Activated CD4-positive, alpha-beta T cell treated with anti-CD3 and anti-CD28 coated beads, Interleukin-2, amount 10 ng/mL, durations not matched to agents 7 days and 5 days (primary cell): Measurements from ENCODE around the gene STOX2. TPM values are rescaled to one million over a fixed set of nuclear protein-coding genes. Genes with fewer than 3 reads are reported as not detected.

Source experiments
- CTCF ChIA-PET: fragments of 350-600 bp; sonication (Branson Sonifier 250); formaldehyde crosslinking; loops from one replicate; lab custom pipeline; 2021; ENCODE audit warnings: antibody characterized with exemption; lab: Charles Lee
- POLR2A ChIA-PET: fragments of 350-600 bp; sonication (Branson Sonifier 250); formaldehyde crosslinking; loops from one replicate; lab custom pipeline; 2021; ENCODE audit warnings: antibody characterized with exemption; lab: Charles Lee
- DNase-seq: peaks from one replicate; pipeline ENCODE4 v3.0.0-alpha.2; 2020
- H3K27ac Mint-ChIP-seq: one replicate; pipeline ENCODE4 v1.8.0; 2021; ENCODE audit warnings: mild to moderate bottlenecking, moderate library complexity, mixed read lengths
- H3K27me3 Mint-ChIP-seq: one replicate; pipeline ENCODE4 v1.8.0; 2021; ENCODE audit warnings: mixed read lengths
- H3K36me3 Mint-ChIP-seq: one replicate; pipeline ENCODE4 v1.8.0; 2021; ENCODE audit warnings: low read depth, mixed read lengths
- H3K4me1 Mint-ChIP-seq: one replicate; pipeline ENCODE4 v1.8.0; 2021; ENCODE audit warnings: mixed read lengths
- H3K4me3 Mint-ChIP-seq: one replicate; pipeline ENCODE4 v1.8.0; 2021; ENCODE audit warnings: mild to moderate bottlenecking, moderate library complexity, mixed read lengths
- H3K9me3 Mint-ChIP-seq: one replicate; pipeline ENCODE4 v1.8.0; 2021; ENCODE audit warnings: mixed read lengths
- total RNA-seq, 2 experiments: library from RNA; stranded (reverse); gene quantifications; one replicate each; pipeline ENCODE4 v1.2.3, GENCODE V29; 2021

Gene STOX2, protein sequence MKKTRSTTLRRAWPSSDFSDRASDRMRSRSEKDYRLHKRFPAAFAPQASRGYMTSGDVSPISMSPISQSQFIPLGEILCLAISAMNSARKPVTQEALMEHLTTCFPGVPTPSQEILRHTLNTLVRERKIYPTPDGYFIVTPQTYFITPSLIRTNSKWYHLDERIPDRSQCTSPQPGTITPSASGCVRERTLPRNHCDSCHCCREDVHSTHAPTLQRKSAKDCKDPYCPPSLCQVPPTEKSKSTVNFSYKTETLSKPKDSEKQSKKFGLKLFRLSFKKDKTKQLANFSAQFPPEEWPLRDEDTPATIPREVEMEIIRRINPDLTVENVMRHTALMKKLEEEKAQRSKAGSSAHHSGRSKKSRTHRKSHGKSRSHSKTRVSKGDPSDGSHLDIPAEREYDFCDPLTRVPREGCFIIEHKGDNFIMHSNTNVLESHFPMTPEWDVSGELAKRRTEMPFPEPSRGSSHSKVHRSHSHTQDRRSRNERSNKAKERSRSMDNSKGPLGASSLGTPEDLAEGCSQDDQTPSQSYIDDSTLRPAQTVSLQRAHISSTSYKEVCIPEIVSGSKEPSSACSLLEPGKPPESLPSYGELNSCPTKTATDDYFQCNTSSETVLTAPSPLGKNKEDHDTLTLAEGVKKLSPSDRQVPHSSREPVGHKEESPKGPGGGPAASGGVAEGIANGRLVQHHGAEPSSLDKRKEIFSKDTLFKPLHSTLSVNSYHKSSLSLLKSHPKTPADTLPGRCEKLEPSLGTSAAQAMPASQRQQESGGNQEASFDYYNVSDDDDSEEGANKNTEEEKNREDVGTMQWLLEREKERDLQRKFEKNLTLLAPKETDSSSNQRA (N-terminal part only)
- total RNA-seq = not detected

DNA sequence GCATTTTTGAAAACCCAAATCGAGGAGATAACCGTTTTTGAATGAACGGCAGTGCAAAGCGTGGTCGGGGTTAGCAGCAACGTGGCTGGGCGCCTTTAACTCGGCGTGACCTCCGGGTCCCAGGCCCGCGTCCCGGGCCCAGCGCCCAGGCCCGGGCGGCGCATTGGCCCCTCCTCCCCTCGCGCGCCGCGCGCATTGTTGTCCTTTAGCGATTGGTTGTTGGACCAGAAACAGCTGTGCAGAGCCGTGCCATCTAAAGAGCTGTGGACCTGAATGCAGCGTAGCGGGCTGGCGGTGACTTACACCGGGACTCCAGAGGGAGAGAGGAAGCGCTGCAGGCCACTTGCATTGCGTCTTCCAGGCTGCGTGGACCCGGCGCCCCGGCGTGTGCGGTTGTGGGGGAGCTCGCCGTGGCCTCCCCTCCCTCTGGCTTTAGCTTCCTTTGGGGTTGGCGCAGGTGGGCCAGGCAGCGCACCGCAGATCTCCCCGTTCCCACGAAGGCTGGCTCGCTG lies at the start of gene STOX2:
Gene STOX2 (plus strand): TSS at position 227 of the 512 bp plus-strand sequence. CDS start 1,484 bp downstream, outside the sequence.
- no peak within 1 kb of the TSS for H3K27ac Mint-ChIP-seq
- H3K36me3 Mint-ChIP-seq = no peaks in the 10 kb centered on the region

DNA sequence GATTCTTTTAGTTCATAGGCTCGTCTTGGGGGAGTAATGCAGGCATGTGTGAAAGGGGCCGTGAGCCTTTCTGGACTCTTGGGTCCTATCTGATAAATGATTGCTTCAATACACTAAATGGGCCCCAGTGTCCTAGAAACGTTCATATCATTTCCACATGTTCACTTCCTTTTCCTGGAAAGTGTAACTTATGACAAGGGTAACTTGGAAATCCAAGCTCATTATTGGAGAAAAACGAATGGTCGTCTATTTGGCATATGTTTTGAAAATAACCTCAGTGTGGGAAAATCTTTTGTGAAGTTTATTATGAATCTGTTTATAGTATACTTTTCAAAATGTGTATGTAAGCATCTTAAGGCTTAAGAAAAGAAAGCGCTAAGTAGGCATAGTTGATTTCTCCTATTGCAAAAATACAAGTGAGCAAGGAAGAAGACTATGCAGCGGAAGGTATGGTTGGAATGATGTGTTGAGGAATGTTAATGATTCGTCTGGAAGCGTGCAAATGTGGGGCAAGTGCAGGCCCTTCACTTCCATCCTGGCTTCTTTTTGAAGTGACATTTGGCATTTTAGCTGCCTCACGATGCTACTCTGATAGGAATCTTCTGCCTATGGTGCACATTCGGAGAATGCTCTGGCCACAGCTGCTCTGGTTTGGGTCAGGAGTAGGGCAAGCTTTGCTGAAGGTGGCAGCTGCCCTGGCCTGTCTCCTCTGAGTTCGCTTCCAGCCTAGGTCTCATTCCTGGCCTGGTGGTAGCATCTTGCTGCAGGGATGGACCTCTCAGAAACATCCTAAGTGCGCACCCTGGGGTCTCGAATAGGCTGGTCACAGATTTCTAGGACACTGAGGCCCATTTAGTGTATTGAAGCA lies 49.5 kb upstream of the STOX2 start:
- DNase-seq = no peak
- H3K27me3 Mint-ChIP-seq = no peaks in the 10 kb centered on the region
- no peaks in the 10 kb centered on the region for H3K9me3 Mint-ChIP-seq
- no peak overlapping the region for H3K4me3 Mint-ChIP-seq
- H3K27ac Mint-ChIP-seq = no peak overlapping the region
- H3K36me3 Mint-ChIP-seq = no peaks in the 10 kb centered on the region
- no peaks in the 10 kb centered on the region for H3K4me1 Mint-ChIP-seq
- CTCF ChIA-PET = no interaction called here
- POLR2A ChIA-PET = no interaction called here

More for the DNA sequence above, at the start of gene STOX2:
- ChIA-PET POLR2A (interaction anchor here (0.6 kb wide), 1 partner anchor 22 kb away, joined by 7 read pairs; no protein-coding TSS in a partner anchor), CTCF (no interaction called here)
- Mint-ChIP-seq H3K9me3 (no peaks in the 10 kb centered on the region), H3K4me3 (peak within 1 kb of the TSS; percentile 45), H3K4me1 (peaks cover 2% of the 10 kb centered on the region), H3K27me3 (peaks cover 77% of the 10 kb centered on the region)
- peak; percentile 8 for DNase-seq

DNA sequence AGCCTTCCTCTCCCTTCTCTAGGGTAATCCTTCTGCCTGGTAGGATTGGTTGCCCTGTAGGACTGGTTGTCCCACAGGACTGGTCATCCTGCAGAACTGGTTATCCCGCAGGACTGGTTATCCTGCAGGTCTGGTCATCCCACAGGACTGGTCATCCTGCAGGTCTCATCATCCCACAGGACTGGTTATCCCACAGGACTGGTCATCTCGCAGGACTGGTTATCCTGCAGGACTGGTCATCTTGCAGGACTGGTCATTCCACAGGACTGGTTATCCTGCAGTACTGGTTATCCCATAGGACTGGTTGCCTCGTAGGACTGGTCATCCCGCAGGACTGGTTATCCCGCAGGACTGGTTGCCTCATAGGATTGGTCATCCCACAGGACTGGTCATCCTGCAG lies 48.1 kb upstream of the STOX2 start:
- ChIA-PET CTCF (no interaction called here), POLR2A (no interaction called here)
- no peaks in the 10 kb centered on the region for H3K4me1 Mint-ChIP-seq
- H3K4me3 Mint-ChIP-seq = no peak overlapping the region
- no peaks in the 10 kb centered on the region for H3K9me3 Mint-ChIP-seq
- no peaks in the 10 kb centered on the region for H3K27me3 Mint-ChIP-seq
- no peak for DNase-seq
- H3K36me3 Mint-ChIP-seq = no peaks in the 10 kb centered on the region
- no peak overlapping the region for H3K27ac Mint-ChIP-seq

DNA sequence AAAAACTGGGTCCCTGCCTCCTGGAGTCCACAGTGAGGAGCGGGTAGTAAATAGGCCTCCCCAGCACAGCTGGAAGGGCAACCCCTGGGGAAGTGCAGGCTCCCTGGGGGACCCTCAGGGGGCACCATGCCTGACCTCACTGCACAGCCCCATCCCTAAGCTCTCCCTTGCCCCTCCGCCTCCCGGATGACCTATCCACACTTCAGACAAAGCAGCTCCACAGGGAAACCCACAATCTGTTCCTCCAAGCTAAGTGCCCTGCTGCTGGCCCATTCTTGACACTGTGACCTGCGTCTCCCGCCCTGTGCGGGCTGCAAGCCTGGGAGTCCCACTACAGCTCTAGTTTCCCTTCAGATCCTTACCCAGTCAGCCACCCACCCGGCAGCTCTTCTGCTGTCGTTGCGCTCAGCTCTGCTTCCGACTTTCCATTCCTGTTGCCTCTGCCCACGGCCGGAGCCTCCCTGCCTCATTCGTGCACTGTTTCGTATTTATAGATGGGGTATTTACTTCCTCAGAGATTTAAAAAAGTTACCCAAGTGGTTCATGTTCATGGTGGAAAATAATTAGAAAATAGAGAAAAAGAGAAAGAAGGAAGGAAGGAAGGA lies 47.0 kb upstream of the STOX2 start:
- H3K4me3 Mint-ChIP-seq = no peak overlapping the region
- H3K27me3 Mint-ChIP-seq = no peaks in the 10 kb centered on the region
- no peaks in the 10 kb centered on the region for H3K9me3 Mint-ChIP-seq
- no peaks in the 10 kb centered on the region for H3K4me1 Mint-ChIP-seq
- ChIA-PET POLR2A (no interaction called here), CTCF (interaction anchor here (0.6 to 1.7 kb wide), 2 partner anchors 9 to 81 kb away, joined by 3 to 6 read pairs; no protein-coding TSS in a partner anchor)
- no peaks in the 10 kb centered on the region for H3K36me3 Mint-ChIP-seq
- DNase-seq = no peak
- no peak overlapping the region for H3K27ac Mint-ChIP-seq

DNA sequence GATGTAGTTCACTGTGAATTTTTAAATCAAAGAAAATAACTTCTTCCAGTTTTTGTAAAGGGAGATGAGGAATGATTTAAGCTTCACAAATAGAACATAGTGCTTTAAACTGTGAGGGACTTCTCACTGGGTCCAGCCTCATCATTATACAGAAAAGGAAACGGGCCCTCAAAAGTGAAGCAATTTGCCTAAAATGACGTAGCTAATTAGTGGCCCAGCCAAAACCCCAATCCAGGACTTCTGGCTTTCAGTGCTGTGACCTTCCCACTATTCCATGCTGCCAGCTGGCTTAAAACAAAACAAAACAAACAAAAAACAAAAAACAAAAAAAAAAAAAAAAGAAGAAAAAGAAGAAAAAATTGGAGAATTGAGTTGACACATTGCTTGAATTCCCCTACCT lies 45.0 kb upstream of the STOX2 start:
- DNase-seq = no peak
- Mint-ChIP-seq H3K36me3 (no peaks in the 10 kb centered on the region), H3K27me3 (peaks cover 4% of the 10 kb centered on the region), H3K4me3 (no peak overlapping the region), H3K9me3 (no peaks in the 10 kb centered on the region), H3K4me1 (no peaks in the 10 kb centered on the region), H3K27ac (no peak overlapping the region)
- POLR2A ChIA-PET = no interaction called here
- CTCF ChIA-PET = no interaction called here

DNA sequence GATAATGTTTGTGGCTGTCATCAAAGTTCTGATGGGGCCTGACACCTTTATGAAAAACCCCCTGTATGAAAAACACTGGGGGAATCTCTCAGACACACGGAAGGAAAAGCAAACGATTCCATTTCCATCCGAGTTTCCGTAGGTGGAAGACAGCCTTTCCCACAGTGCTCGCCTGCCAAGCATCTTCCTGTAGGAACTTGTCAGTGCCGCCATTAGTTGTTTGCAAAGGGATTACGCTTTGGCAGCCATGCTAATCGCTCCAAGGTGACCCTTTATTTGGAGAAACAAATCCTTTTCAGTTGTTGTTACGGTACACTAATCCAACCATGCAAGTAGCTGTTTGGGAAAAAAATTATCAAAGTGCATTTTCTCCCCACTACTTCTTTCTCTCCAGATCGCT lies 44.4 kb upstream of the STOX2 start:
- no peaks in the 10 kb centered on the region for H3K9me3 Mint-ChIP-seq
- POLR2A ChIA-PET = no interaction called here
- no peaks in the 10 kb centered on the region for H3K4me1 Mint-ChIP-seq
- H3K36me3 Mint-ChIP-seq = no peaks in the 10 kb centered on the region
- H3K4me3 Mint-ChIP-seq = no peak overlapping the region
- H3K27ac Mint-ChIP-seq = no peak overlapping the region
- CTCF ChIA-PET = no interaction called here
- H3K27me3 Mint-ChIP-seq = peaks cover 8% of the 10 kb centered on the region
- no peak for DNase-seq

DNA sequence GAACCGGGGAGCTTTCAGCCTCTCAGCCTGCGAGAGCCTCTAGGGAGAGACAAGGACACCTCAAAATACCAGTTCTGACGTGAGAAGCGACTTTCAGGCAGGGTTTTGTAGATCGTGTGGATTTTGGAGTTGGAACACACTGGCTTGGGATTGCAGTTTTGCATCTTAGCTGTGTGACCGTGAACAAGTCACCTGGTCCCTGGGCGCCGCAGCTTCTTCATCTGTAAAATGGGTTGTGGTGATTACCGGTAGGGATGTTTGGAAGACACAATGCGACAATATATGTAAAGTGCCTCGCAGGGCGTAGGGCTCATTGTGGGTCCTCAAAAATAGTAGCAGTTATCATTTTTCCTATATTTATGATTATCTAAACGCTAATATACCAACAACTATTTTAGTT lies 43.7 kb upstream of the STOX2 start:
- no peak overlapping the region for H3K4me3 Mint-ChIP-seq
- CTCF ChIA-PET = no interaction called here
- H3K27me3 Mint-ChIP-seq = peaks cover 9% of the 10 kb centered on the region
- no peak overlapping the region for H3K27ac Mint-ChIP-seq
- POLR2A ChIA-PET = no interaction called here
- H3K4me1 Mint-ChIP-seq = no peaks in the 10 kb centered on the region
- H3K9me3 Mint-ChIP-seq = no peaks in the 10 kb centered on the region
- H3K36me3 Mint-ChIP-seq = no peaks in the 10 kb centered on the region
- no peak for DNase-seq

DNA sequence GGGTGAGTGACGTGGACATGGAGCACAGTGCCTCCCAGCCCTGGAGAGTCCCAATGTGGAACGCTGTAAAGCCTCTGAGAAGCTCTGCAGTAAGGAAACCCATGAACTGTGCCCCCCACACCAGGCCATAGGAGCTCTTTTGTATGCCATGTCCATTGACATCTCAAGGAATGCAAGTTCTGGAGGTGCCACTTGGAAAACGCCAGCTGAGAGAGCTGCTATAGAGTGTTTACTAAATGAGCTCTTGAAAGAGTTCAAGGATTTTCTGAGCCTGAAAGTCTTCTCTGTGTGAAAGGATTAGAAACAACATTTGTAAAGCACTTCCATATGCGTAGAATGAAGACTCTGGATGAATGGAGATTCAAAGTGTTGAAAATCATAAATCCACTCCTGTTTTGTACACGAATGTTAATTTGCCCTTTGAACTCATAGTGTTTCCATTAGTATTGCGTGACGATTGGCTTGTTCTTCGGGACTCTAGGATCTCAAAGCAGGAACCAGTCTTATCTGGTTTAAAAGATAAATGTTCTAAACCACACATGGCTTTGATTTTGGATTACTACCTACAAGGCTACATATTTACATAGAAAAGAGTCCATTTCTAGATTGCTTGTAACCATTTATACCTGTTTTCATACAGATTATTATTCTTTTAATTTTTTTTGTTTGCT lies 41.8 kb upstream of the STOX2 start:
- Mint-ChIP-seq H3K4me3 (no peak overlapping the region), H3K9me3 (no peaks in the 10 kb centered on the region), H3K4me1 (no peaks in the 10 kb centered on the region), H3K36me3 (no peaks in the 10 kb centered on the region), H3K27me3 (peaks cover 9% of the 10 kb centered on the region), H3K27ac (no peak overlapping the region)
- CTCF ChIA-PET = no interaction called here
- POLR2A ChIA-PET = no interaction called here
- no peak for DNase-seq

DNA sequence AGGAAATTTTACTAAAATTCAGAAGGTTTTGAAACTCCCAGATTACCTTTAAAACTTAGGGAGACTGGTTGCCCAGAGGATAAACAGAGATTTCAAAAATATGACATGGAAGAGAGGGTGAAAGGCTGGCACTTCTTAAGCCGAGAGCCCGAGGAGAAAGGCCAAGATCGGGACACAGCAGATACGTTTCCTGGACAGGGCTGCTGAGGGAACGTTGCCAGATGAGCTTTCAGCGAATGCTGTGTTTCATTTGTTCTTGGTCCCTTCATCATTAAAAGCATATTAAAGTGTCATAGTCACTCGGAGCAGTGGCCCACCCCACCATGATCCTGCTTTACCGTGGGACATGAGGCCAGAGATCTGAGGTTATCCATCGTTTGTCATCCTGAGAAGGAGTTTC lies 37.9 kb upstream of the STOX2 start:
- H3K27me3 Mint-ChIP-seq = peaks cover 9% of the 10 kb centered on the region
- DNase-seq = no peak
- H3K9me3 Mint-ChIP-seq = no peaks in the 10 kb centered on the region
- H3K27ac Mint-ChIP-seq = no peak overlapping the region
- no peak overlapping the region for H3K4me3 Mint-ChIP-seq
- POLR2A ChIA-PET = no interaction called here
- H3K4me1 Mint-ChIP-seq = no peaks in the 10 kb centered on the region
- CTCF ChIA-PET = interaction anchor here (1.1 to 1.2 kb wide), 2 partner anchors 9 to 16 kb away, joined by 3 read pairs; no protein-coding TSS in a partner anchor
- no peaks in the 10 kb centered on the region for H3K36me3 Mint-ChIP-seq

DNA sequence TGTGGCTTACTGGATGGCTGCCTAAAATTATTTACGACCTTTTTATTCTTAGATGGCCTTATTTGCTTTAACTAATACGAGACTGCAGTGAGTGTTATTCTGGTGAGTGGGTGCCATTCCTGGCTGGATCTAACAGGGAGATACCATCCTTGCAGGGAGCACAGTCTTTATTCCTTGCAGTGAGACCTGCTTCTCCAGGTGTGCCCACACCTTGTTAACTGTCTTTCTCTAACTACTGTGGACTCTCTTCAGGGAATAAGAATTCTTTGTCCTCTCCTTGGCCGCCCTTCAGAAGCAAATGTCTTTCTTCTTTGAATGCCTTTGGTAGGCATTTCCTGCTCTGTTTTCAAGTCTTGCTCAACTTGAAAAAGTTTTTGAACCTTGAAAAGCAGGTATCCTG lies 34.1 kb upstream of the STOX2 start:
- ChIA-PET POLR2A (no interaction called here), CTCF (no interaction called here)
- Mint-ChIP-seq H3K27ac (no peak overlapping the region), H3K4me1 (no peaks in the 10 kb centered on the region), H3K9me3 (no peaks in the 10 kb centered on the region), H3K27me3 (peaks cover 2% of the 10 kb centered on the region), H3K36me3 (no peaks in the 10 kb centered on the region), H3K4me3 (no peak overlapping the region)
- DNase-seq = no peak

DNA sequence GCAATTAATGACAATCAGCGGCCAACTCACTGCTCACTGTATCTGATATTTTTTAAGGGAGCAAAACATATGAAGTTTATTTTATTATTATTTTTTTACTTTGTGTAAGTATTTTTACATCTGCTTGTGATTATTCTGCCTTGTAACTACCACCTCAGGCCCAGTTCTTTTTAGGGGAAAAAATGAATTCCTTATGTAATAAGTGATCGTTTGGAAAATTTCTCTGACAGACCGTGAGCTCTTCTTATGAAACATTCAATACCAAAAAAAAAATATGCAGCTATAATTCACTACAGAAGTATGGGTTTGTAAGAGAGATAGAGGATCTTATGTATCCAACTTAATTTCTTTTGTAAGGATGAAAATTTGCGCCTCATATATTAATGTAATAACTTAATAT lies 33.5 kb upstream of the STOX2 start:
- H3K9me3 Mint-ChIP-seq = no peaks in the 10 kb centered on the region
- ChIA-PET CTCF (no interaction called here), POLR2A (no interaction called here)
- no peaks in the 10 kb centered on the region for H3K36me3 Mint-ChIP-seq
- no peak for DNase-seq
- no peak overlapping the region for H3K27ac Mint-ChIP-seq
- no peaks in the 10 kb centered on the region for H3K4me1 Mint-ChIP-seq
- H3K4me3 Mint-ChIP-seq = no peak overlapping the region
- peaks cover 2% of the 10 kb centered on the region for H3K27me3 Mint-ChIP-seq

DNA sequence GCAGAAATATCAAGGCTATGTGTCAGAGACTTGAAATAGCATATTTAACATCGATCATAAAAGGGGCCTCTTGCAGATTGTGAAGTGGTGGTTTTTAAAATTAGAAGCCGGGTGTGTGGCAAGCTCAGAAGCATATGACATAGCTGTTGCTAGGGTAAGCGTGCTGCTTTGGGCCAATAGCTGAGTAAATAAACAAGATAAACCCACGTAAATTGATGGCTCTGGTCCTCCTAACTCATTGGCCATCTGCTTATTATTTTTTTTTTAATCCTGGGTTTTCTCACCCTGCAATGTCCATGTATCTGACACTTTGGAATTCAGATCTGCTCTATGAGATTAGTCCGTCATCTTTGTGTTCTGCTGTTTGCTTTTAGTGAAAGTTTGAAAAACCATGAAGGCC lies 32.6 kb upstream of the STOX2 start:
- no peaks in the 10 kb centered on the region for H3K4me1 Mint-ChIP-seq

More for the DNA sequence above, 32.6 kb upstream of the STOX2 start:
- ChIA-PET CTCF (no interaction called here), POLR2A (no interaction called here)
- Mint-ChIP-seq H3K4me3 (no peak overlapping the region), H3K9me3 (no peaks in the 10 kb centered on the region), H3K27ac (no peak overlapping the region), H3K27me3 (peaks cover 2% of the 10 kb centered on the region), H3K36me3 (no peaks in the 10 kb centered on the region)
- no peak for DNase-seq
